Endometrium (tissue), 2 donors: ENCODE results near the gene ZNF618.

Source experiments
- FAIRE-seq: peaks from 2 replicates; lab custom pipeline; 2012; peaks lifted over from hg19 to GRCh38; lab: Jason Lieb, UNC
- donor health status: control.
- donor health status: control.

Gene ZNF618

DNA sequence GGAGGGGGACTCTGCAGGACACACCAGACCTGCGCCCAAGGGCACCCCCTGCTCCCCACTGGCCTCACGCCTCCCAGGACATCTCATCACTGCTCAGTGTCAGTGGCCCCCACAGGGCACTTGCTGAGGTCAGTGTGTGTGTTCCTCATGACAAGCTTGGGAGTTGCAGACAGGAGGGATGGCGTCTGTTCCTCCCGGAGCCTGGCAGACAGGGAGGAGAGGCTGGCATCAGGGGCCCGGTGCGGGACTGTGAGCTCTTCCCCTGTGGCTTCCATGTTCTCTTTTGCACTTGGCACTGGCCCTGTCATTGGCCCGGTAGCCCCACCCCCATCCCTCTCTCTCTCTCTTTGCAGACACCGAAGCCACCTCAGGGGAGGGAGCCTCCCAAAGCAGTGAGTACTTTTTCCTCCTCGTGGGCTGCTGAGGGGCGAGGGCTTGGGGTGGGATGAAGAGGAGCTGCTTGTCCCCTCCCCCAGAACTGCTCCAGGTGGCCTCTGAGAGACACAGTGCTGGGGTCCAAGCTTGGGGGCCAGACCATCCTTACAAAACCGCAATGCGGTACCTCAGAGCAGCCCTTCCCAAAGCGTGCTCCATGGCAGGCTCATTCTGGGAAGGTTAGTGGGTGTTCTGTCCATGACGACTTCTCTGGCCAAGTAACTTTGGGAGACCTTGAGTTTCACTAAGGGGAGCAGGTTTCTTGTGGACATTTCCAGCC lies 126.3 kb downstream of the ZNF618 start:
- no peak for FAIRE-seq

- FAIRE-seq, result no peak
These were observed 126.9 kb downstream of the ZNF618 start for GRCh38 chr9:114002986-114003350.

GRCh38 chr9:114003351-114003750 lies 127.2 kb downstream of the ZNF618 start:
- no peak for FAIRE-seq

DNA sequence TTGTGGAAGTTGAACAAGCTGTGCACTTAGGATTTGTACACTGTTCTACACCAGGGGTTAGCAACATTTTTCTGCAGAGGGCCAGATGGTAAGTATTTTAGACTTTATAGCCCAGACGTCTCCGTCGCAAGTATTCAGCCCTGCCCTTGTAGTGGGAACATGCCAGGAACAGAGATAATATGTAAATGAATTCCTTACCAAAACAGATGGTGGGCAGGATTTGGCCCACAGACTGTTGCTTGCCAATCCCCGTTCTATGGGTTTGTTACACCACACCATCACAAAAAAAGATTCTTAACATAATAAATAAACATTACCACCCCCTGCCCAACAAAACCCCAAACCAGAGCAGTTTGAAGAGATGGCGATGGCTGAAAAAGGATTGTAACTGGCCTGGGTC lies 127.6 kb downstream of the ZNF618 start:
- FAIRE-seq, result no peak

DNA sequence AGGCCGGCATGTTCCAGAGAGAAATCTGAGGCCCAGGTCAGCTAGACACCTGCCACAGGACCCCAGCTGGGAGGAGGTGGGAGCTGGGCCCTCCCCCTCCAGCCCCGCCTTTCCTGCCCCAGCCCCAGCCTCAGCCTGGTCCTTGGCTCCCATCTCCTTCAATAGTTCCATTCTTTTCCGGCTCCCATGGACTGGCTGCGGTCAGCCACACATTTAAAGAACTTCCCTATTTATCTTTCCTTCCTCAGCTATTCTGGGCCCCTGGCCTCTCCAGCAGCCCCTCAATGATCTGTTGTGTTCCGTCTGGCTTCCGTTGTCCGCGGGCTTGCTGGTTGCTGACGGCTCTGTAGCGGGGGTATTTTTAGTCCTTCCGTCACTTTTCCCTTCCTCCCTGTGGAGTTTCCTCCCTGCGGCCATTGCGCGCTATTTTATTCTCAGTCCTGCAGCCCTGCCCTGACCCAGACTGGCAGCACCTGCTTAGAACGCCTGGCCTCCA lies 128.2 kb downstream of the ZNF618 start:
- no peak for FAIRE-seq

DNA sequence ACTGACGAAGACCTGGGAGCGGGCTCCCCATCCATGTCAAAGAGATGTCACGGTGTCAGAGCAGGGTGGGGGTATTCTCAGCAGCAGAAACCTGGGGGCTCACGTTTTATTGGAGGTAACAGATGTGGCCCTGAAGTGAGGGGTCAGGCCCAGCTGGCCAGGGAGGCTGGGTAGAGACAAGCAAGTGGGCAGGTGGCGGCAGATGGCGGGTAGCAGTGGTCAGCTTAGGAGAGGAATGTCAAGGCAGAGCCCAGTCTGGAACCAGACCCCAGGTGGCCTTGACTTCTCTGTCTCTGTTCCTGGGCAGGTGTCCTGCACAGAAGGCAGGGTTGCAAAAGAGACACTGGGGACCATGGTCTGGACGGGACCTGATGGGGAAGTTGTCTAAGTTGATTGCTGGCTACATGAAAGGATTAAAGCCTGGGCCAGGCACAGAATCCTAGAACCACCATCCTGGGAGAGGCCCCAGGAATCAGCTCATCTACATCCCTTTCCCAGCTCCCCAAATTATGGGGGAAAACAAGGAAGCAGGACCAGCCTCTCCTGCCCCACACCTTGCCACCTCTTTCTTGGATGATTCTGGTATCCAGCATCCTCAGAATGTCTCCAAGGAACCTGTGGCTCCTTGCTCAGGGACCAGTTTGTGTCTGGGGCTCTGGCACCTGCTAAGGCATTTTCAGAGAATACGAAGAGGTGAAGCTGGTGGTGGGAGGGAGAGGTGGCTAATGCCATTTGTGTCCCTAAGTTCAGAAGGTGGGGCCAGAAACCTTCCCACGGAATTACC lies 129.5 kb downstream of the ZNF618 start:
- FAIRE-seq, result no peak

- FAIRE-seq, result no peak
These were observed 130.0 kb downstream of the ZNF618 start for GRCh38 chr9:114006155-114006550.

- FAIRE-seq, result no peak
These were observed 131.0 kb downstream of the ZNF618 start for GRCh38 chr9:114006931-114007691.

DNA sequence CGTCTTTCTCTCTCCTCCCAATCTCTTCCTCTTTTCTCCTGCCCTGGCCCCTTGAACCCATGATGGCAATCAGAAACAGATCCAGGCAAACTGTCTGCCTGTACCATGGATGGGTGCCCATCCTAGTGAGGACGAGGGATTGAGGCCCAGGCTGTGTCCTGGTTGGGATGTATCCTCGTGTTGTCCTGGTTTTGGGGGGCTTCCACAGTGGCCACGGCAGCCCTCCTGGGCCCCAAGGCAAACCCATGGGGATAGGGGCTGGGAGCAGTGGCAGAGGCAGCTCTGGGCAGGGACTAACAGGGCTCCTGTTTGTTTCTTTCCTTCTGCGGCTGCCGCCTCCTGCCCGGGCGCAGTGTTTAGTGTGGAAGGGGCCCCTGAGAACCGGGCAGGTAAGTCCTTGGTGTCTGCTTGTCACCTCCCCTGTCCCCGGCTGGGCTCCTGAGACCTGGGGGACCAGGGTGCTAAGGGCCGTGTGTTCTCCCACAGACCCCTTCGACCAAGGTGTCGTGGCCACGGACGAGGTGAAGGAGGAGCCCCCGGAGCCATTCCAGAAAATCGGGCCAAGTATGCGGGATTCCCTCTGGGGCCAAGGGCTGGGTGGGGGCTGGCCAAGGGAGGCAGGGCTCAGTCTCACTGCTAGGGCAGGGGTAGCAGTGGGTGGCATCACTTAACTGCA lies 132.0 kb downstream of the ZNF618 start:
- FAIRE-seq, result no peak

GRCh38 chr9:114008667-114009410 lies 132.7 kb downstream of the ZNF618 start:
- FAIRE-seq, result no peak

- FAIRE-seq, result no peak
These were observed 135.2 kb downstream of the ZNF618 start for GRCh38 chr9:114011313-114011712.

DNA sequence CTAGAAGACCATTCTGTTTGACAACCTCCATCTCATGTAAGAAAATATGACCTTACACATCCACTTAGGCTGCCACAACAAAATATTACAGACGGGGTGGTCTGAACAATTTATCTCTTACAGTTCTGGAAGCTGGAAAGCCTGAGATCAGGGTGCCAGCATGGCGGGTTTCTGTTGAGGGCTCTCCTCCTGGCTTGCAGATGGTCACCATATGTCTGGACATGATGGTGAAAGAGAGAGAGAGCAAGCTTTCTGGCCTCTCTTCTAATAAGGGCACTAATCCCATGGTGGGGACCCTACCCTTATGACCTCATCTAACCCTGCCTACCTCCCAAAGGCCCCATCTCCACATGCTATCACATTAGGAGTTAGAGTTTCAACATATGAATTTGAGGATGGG lies 136.0 kb downstream of the ZNF618 start:
- FAIRE-seq, result no peak

DNA sequence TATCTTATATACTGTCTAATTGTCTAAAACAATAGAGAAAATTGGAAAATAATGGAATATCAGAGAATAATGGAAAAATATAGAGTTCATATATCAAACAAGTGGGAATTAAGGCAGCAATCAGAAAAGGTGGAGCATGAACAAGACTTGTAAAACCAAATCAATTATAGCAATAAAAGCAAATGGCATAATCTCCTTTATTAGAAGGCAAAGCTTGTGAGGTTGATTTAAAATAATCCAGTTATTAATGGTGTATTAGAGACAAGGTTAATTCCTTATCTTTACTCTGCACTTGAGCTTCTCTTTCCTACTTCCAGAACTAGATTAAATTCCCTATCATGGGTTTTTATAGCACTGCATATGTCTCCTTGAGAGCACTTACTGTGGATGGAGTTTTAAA lies 137.9 kb downstream of the ZNF618 start:
- no peak for FAIRE-seq

DNA sequence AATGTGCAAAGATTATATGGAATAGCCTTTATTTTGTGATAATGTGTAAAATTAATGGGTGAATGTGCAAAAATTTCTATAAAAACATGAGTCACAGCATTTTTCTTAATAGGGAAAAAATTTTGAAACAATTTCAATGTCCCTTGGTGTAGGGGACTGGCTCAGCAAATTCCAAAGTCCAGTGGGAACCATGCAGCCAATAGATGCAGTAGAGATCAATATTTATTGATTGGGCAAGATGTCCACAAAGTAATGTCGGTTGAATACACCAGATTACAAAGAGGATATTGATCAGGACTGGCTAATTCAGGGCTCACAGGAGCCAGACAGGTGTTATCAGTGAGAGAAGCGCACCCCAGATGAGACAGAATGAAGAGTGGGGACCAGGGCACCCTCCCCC lies 139.5 kb downstream of the ZNF618 start:
- FAIRE-seq, result no peak

GRCh38 chr9:114016101-114016500 lies 140.0 kb downstream of the ZNF618 start:
- no peak for FAIRE-seq

GRCh38 chr9:114016629-114017423 lies 140.7 kb downstream of the ZNF618 start:
- no peak for FAIRE-seq

DNA sequence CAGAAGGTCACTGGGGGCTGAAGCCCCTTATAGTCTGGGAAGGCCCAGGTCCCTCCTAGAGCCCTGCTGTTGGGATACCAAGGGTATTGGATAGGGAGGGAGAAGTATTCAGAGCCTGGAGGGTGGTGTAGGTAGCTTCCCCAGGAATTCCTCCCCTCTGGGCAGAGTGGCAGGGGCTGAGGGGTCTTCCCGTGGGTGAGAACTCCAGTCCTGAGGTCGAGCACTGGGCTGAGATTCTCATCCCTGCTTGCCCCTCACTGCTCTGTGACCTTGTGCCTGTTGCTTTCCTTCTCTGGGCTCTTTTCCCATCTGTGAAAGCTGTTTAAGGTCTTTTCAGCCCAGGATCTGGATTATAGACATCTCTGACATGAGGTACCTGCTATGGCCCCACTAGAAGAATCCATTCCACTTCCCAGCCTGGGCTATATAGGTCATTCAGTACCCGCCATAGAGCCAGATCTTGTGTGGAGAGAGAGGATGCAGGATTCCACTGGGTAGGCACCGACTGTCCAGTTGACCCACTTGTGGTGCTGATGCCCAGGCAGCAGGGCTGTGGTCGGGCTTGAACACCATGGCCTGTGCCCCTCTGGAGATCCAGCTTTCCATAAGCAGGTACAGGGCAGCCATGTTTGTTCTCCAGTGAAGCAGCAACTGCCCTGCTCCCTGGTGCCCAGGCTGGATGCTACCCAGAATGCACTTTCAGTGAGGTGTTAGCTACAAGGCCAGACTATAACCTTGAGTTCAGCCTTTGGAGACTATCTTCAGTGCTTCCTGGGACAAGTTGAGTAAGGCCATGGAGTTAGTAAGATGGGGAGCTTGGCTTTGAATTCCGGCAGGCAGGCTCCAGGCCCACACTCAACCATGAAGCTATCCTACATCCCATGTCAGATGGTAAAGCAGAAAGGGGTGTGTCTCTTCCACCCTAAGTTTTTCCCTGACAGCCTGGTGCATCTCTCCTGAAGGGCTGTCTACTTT lies 141.9 kb downstream of the ZNF618 start:
- no peak for FAIRE-seq

DNA sequence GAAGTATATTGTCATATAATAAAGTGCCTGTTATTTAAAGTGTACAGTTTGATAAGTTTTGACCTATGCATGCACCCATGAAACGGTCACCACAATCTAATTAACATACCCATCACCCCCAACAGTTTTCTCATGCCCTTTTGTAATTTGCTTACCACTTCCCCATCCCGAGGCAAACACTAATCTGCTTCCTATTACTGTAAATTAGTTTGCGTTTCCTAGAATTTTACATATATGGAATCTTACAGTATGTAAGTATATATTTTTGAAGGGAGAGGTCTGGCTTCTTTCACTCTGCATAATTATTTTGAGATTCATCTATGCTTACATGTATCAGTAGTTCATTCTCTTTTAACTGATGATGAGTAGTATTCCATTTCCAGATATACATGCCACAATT lies 145.5 kb downstream of the ZNF618 start:
- no peak for FAIRE-seq

DNA sequence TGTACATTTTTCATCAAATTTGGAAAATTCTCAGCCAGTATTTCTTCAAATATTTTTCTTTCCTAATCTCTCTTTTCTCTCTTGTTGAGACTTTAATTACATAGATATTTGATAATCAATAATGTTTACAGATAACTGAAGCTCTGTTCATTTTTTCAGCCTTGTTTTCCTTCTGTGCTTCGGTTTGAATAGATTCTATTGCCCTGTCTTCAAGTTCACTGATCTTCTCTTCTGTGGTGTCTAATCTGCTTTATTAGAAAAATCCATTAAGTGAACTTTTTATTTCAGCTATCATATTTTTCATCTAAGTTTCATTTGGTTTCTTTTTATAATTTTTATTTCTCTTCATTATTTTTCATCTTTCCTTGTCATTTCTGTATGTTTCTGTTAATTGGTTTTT lies 147.9 kb downstream of the ZNF618 start:
- FAIRE-seq, result no peak
